ENCODE data around the gene FLT1.

Gene FLT1

GRCh38 chr13:28447989-28448388 lies 46.9 kb downstream of the FLT1 start (continued):
- TF ChIP-seq TRIM28 (IDR thresholded peaks at IDR 0.05; ENCODE audit: borderline replicate concordance, low read length) (peak; percentile 79; the same call in 1 of the 2 replicates), GFI1B (tag by site-specific recombination; IDR thresholded peaks at IDR 0.05) (no peak), ZNF660 (tag by site-specific recombination; IDR thresholded peaks at IDR 0.05) (no peak), ZNF266 (tag by site-specific recombination; IDR thresholded peaks at IDR 0.05; ENCODE audit: low read depth) (no peak), CTCF (tag by site-specific recombination; IDR thresholded peaks at IDR 0.05) (no peak), ZNF426 (tag by site-specific recombination; IDR thresholded peaks at IDR 0.05) (no peak), ZNF48 (tag by site-specific recombination; IDR thresholded peaks at IDR 0.05) (no peak), ZNF768 (tag by site-specific recombination; IDR thresholded peaks at IDR 0.05) (no peak), SP2 (tag by site-specific recombination; IDR thresholded peaks at IDR 0.05) (no peak), MYNN (tag by site-specific recombination; IDR thresholded peaks at IDR 0.05; ENCODE audit: borderline replicate concordance) (no peak), BCL11B (tag by site-specific recombination; IDR thresholded peaks at IDR 0.05; ENCODE audit: low read depth) (no peak), ZNF645 (tag by site-specific recombination; IDR thresholded peaks at IDR 0.05) (no peak)

GRCh38 chr13:28447206-28447605 lies 47.7 kb downstream of the FLT1 start:
- Histone ChIP-seq H3K4me3 (ENCODE audit: low read depth, low read length) (no peak overlapping the region), H3K36me3 (ENCODE audit: control insufficient read depth in 2 of 2, insufficient read depth in 1 of 2, low read length in 2 of 2) (peaks cover 0 to 9% of the 10 kb centered on the region in 2 experiments; a peak in 1 of 3 replicates), H3K27ac (ENCODE audit: extremely low read depth, low read depth, low read length) (no peak overlapping the region), H3K4me1 (ENCODE audit: control insufficient read depth, insufficient read depth, low read length) (peaks cover 11% of the 10 kb centered on the region), H3K9me3 (ENCODE audit: control insufficient read depth, insufficient read depth, low read depth, low read length) (no peaks in the 10 kb centered on the region)
- ChIA-PET POLR2A (no interaction called here), CTCF (no interaction called here)
- TF ChIP-seq ZNF404 (tag by site-specific recombination; IDR thresholded peaks at IDR 0.05) (no peak), INSM2 (tag by site-specific recombination; IDR thresholded peaks at IDR 0.05) (no peak), ZNF521 (tag by site-specific recombination; IDR thresholded peaks at IDR 0.05) (no peak), ZBTB11 (tag by site-specific recombination; conservative IDR thresholded peaks at IDR 0.05; ENCODE audit: low read depth) (no peak), ZNF394 (tag by site-specific recombination; IDR thresholded peaks at IDR 0.05; ENCODE audit: borderline replicate concordance) (no peak), ZNF776 (tag by site-specific recombination; IDR thresholded peaks at IDR 0.05; ENCODE audit: borderline replicate concordance) (no peak), ZNF596 (tag by site-specific recombination; IDR thresholded peaks at IDR 0.05) (no peak), ZSCAN23 (tag by site-specific recombination; IDR thresholded peaks at IDR 0.05) (no peak), ZNF37A (tag by site-specific recombination; IDR thresholded peaks at IDR 0.05) (no peak), TCF7L2 (IDR thresholded peaks at IDR 0.05; ENCODE audit: borderline replicate concordance, low read depth, low read length) (no peak), ZBTB49 (tag by site-specific recombination; IDR thresholded peaks at IDR 0.05; ENCODE audit: low read depth) (no peak), ZNF664 (tag by site-specific recombination; IDR thresholded peaks at IDR 0.05) (no peak), GLI2 (tag by site-specific recombination; IDR thresholded peaks at IDR 0.05; ENCODE audit: borderline replicate concordance, low read depth) (no peak), ZNF777 (tag by site-specific recombination; IDR thresholded peaks at IDR 0.05; ENCODE audit: borderline replicate concordance) (no peak), ZNF112 (tag by site-specific recombination; IDR thresholded peaks at IDR 0.05) (no peak), ZNF560 (tag by site-specific recombination; IDR thresholded peaks at IDR 0.05; ENCODE audit: borderline replicate concordance) (no peak), ZNF792 (tag by site-specific recombination; IDR thresholded peaks at IDR 0.05) (no peak)
